Diencephalon (tissue), 1 donor: ENCODE data around the gene KAT6B. TPM values are rescaled to one million over a fixed set of nuclear protein-coding genes. Genes with fewer than 3 reads are reported as not detected.

Experiments used
- total RNA-seq: library from RNA; depleted of rRNA; stranded (reverse); fragments of >200 nt; gene quantifications from one replicate; pipeline ENCODE4 v1.2.3, GENCODE V29; 2014

The KAT6B gene
- total RNA-seq, result 108 TPM

GRCh38 chr10:74826142-74827044 is at the start of gene KAT6B:
Gene KAT6B, plus strand, starts transcription at chr10:74826600. Its CDS starts 16,258 bp downstream, at chr10:74842858.

